GM18909 (cell line): ENCODE results near the gene KRT6A.

Source experiments
- ATAC-seq: cut with Tn5 transposase; IDR thresholded peaks from one replicate; pipeline ENCODE4 v1.9.1; 2021; ENCODE audit warnings: mild to moderate bottlenecking; ENCODE audit not compliant: unreplicated experiment, poor library complexity

Gene KRT6A

GRCh38 chr12:52525661-52526499 is 32.8 kb upstream of the KRT6A start:
- no peak for ATAC-seq

GRCh38 chr12:52524898-52525591 is 32.0 kb upstream of the KRT6A start:
- ATAC-seq, result no peak

- ATAC-seq, result no peak
Measured at GRCh38 chr12:52524241-52524897, 31.3 kb upstream of the KRT6A start.

DNA sequence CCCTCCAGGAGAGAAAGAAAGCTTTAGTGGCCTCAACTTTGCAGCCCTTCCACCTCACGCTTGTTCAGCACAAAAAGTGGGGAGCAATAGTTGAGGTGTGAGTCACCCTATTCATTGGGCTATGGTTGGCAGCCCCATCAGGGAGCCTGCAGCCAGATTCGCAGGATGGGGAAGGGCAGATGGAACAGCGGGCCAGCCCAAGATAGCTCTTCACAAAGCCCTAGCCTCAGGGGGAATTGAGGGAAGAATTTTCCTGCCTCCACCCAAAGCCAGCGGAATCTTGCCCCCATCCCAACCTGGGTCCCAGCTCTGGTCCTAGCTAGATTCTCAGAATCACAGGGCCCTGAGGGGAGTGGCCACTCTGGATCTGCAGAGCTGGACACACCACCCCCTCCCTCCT is 30.8 kb upstream of the KRT6A start:
- no peak for ATAC-seq

DNA sequence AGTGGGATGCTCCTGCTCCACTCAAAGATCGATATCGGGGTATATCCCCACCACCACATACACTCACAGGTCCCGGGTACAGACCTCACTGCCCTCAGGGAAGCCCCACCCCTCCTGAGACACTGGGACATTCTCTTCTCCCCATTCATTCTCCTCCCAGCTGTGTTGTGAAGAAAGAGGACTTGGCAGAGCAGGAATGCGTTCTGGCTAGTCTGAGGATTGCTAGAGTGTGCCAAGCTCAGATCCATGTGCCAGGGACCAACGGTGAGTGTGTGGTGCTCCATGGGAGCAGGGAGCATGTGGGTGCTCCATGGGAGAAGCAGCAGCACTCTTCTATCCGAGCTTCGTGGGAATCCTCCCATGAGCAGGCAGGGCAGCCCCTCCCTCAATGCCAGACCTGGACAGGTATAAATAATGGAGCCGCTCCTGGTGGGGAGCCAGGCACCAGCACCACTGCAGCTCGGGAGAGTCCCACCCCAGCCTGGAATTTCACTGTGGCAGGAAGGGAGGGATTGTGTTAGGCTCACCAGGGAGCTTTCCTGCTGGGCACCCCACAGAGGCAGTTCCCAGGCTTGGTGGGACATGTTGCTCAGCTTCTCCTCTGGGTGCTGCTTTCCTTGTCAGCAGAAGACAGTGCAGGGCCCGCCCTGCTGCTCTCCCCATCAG is 29.4 kb upstream of the KRT6A start:
- no peak for ATAC-seq

DNA sequence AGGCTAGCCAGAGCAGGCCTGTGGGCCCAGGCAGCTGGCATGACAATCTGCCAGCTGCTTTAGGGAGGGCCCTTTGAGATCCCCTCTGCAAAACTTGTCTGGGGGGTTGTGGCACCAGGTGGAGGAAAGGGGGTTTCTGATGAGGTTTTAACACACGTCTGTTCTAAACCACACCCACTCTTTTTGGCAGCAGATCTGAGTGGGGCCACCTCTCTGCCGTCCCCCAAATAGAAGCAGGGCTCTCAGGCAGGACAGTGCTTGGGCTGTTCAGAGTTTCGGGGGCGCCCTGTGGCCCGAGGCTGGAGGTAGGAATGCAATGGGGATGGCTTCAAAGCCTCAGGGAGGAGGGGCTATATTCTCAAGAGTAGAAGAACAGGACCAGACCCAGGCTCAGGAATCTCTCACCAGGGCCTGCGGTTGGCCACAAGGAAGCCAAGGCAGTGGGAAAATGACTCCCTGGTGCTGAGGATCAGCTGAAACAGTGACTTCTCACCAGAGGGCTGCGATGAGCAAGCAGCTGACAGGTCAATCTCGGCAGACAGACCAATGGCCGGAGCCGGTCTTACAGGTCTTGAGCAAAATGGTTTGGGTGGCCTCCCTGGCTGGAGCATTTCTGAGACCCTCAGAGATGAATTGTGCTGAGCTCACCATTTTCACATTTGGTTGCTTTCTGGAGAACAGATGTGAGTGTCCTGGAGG is 28.7 kb upstream of the KRT6A start:
- ATAC-seq, result no peak

DNA sequence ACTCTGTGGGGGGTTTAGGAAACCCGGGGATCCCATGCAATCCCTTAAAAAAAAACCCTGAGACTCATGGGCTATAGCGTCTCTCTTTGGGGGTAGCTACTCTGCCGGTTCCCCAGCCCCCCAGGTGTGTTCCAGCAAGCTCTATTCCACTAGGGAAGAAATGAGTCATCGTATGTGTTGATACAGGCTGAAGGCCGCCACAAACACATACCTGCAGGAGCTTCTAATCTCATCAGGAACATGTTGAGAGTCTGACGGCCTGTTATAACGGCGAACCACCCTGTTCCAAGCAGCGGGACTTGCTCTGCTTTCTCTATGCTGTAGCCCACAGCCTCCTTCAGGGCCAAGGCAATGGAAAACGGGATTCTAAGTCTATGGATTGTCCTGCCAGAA is 28.1 kb upstream of the KRT6A start:
- ATAC-seq, result no peak

DNA sequence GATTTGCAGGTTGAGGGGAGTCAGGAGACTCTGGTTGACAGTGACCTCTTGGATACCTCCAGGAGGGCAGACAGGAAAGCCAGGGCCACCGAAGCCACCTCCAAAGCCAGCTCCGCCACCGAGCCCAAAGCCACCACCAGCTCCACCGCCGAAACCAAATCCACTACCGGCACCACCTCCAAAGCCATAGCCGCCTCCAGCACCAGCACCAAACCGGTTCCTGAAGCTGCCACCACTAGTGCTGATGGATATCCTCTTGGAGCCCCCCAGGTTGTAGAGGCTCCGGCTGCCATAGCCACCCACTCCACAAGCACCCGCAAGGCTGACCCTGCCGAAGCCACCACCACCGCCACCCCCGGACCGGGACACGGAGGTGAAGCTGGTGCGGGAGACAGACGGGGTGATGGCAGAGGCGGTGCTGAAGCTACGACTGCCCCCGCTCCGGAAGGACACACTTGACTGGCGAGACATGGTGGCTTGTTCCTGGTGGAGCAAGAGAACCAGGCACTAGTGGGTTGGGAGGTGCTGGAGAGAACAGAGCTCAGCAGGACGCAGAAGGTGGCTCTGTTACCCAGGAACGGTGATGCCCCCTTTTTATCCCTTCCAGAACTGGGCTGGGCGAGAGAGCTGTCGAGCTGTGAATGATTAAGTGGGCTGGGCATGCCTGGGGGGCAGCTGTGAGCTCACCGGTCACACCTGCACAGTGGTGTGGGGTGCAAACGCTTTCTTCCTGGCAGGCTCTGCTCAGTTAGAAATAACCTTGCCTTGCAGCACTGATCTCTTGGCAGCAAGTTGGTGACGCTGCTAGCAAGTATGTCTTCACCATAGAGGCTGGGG is 27.0 kb upstream of the KRT6A start, which contains the start of gene KRT5:
Gene KRT5, minus strand, starts transcription at position 569 of the 837 bp plus-strand sequence. Its CDS starts 98 bp downstream, at position 471.
- ATAC-seq, result no peak

DNA sequence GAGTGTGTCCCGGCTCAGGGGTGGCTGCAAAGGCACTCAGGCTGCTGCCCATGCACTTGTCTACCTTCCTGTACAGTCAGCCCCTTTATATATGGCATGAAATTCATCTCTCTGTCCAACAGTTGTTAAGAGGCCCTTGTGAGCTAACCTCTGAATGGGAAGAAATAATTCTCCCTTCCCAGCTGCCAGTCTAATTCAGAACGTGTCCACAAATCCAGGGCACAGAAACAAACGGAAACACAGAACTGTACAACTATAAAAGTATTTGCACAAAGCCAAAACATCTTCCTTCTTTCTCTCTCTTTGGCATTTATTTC is 26.3 kb upstream of the KRT6A start:
- ATAC-seq, result no peak

DNA sequence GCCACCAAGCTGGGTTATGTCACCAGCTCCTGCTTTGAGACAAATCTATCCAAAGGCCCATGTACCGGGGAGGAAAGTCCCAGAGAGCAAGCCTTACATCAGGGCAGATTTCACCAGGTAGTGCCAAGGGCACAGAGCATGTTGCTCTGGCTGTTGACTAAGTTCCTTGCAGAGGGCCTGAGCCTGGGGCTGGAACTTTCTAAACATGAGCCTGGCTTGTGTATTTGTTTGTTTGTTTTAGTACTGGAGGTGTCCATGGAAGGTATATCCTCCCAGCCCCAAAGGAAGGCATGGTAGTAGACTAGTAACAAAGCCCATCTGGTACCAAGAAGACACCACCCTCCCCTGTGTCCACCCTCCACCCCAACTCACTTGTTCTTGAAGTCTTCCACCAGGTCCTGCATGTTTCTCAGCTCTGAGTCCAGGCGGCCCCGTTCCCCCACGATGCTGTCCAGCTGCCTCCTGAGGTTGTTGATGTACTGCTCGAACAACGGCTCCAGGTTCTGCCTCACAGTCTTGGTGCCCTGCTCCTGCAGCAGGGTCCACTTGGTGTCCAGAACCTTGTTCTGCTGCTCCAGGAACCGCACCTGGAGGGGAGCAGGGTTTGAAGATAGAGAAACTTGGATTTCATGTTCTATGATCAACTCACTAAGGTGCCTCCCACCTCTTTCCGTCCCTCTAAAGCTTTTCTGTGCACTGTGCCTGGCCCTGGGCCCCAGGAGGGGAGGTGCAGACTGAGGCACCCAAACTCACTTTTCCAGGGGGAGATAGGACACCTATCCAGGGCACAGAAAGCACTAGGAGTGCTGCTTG is 25.7 kb upstream of the KRT6A start:
- ATAC-seq, result no peak

DNA sequence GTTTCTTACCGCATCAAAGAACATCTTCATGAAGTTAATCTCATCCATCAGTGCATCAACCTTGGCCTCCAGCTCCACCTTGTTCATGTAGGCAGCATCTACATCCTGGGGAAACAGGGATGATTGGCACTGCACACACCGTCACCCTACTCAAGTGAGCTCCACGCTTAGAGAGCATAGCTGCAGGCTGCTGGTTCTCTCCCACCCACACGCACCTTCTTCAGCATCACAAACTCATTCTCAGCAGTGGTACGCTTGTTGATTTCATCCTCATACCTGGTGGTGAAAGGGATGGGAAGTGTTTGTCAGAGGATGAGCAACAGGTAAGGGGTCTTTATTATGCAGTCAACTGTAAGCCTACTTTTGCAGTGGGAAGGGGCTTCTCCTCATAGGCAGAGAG is 24.8 kb upstream of the KRT6A start:
- ATAC-seq, result no peak

DNA sequence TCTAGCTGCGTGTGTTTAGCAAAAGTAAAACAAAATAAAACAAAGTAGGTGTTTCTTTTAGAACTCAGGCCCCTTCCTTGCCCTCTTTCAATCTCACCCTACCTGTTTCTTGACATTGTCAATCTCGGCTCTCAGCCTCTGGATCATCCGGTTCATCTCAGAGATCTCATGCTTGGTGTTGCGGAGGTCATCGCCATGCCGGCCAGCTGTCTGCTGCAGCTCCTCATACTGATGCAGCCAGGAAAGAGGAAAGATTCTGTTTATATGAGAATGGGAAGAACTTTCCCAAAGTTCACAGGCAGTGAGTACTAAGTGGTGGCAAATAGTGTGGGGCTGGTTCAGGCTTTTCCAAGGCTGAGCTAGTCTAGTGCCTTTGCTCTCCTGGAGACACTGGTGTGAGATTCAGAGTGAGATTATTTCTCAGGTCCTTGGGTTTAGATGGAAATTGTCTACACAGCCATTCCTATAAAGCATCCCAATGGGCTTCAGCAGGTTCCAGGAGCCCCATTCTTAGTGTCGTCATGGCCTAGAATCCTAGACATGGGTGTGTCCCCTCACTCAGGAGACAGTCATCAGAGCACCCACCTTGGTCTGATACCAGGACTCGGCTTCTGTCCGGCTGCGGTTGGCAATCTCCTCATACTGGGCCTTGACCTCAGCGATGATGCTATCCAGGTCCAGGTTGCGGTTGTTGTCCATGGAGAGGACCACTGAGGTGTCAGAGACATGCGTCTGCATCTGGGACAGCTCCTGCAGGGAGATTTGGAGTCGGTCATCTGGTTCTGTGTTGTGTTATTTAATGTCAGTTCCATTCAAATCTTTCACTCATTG is 24.2 kb upstream of the KRT6A start:
- ATAC-seq, result no peak

DNA sequence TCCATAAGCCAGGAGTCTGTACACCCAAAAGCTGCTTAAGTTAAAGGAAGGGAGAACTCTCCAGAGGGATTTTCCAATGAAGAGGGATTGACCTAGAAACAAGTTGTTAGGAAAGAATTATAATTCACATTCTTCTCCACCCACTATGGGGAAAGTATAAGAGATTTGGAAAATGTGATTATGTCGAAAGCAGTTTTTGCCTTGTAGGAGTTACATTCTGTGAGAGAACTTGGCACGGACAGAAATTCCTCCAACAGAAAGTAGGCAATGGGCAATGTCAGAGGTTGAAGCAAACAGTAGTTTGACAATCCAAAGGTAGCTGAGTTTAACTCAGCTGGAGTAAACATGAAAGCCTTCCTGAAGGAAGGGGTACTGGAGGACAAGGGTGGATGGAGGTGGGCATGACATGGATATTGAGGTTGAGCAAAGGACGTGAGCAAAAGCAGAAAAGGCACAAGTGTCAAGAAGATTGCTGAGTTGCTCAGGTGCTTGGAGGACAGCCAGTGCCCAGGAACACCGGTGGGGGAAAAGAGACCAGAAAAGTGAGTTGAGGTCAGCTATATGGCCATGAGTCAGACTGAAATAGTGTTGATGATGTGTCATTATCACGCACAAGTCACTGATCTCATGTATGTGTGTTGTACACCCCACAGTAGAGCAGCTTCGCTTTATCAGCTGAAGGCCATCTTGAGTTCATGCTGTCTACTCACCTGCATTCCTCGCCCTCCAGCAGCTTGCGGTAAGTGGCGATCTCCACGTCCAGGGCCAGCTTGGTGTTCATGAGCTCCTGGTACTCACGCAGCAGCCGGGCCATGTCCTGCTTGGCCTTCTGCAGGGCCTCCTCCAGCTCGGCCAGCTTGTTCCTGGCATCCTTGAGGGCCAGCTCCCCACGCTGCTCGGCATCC is 23.1 kb upstream of the KRT6A start:
- no peak for ATAC-seq

- no peak for ATAC-seq
Measured at GRCh38 chr12:52515319-52515646, 22.2 kb upstream of the KRT6A start.

GRCh38 chr12:52514471-52515318 is 21.6 kb upstream of the KRT6A start:
- no peak for ATAC-seq

DNA sequence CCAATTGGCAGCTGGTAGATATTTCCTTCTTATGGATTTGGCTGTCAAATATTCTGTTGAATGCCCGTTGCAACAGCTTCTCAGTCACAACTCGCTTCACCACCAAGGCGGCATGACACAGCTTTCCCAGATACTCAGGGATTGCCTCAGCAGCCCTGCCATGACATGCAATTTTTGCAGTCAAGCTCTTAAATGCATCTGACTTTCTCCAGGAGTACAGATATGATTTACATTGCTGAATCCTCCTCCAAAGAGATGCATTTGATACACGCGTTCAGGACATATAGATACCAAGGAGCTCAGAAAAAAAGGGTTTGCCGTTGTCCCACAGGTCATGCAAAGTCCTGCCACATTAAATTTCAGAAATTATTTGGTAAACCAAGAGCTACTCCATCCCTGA is 20.7 kb upstream of the KRT6A start:
- ATAC-seq, result no peak
